GM23248 (cell line): ENCODE results near the gene VGF. TPM values are rescaled to one million over a fixed set of nuclear protein-coding genes. Genes with fewer than 3 reads are reported as not detected.

ENCODE experiments used
- DNase-seq: peaks from one replicate; pipeline ENCODE4 v3.0.0-alpha.2; 2015
- H2AFZ ChIP-seq: fragments of 200-600 bp; sonication (generic); 2 replicates; pipeline ENCODE4 v1.6.1; 2016; ENCODE audit warnings: antibody characterized with exemption
- H3F3A ChIP-seq: fragments of 200-600 bp; sonication (generic); 2 replicates; pipeline ENCODE4 v1.6.1; 2016; ENCODE audit warnings: mild to moderate bottlenecking, antibody characterized with exemption, mixed run types; ENCODE audit not compliant: insufficient read depth
- H3K27ac ChIP-seq: fragments of 200-600 bp; sonication (generic); 2 replicates; pipeline ENCODE4 v1.5.1; 2016; ENCODE audit warnings: mild to moderate bottlenecking
- H3K27me3 ChIP-seq: fragments of 200-600 bp; sonication (generic); replicated peaks from 2 replicates; pipeline ENCODE4 v1.6.1; 2016; ENCODE audit warnings: mild to moderate bottlenecking; ENCODE audit not compliant: insufficient read depth
- H3K36me3 ChIP-seq: fragments of 200-600 bp; sonication (generic); 2 replicates; pipeline ENCODE4 v1.6.1; 2016; ENCODE audit warnings: low read depth, mild to moderate bottlenecking
- H3K4me1 ChIP-seq: fragments of 200-600 bp; sonication (generic); 2 replicates; pipeline ENCODE4 v1.6.1; 2016; ENCODE audit warnings: mild to moderate bottlenecking; ENCODE audit not compliant: insufficient read depth
- H3K4me2 ChIP-seq: fragments of 200-600 bp; sonication (generic); one replicate; pipeline ENCODE4 v1.6.1; 2016; ENCODE audit warnings: mild to moderate bottlenecking; ENCODE audit not compliant: unreplicated experiment
- H3K4me3 ChIP-seq: fragments of 200-600 bp; sonication (generic); 2 replicates; pipeline ENCODE4 v1.5.1; 2016; ENCODE audit warnings: mild to moderate bottlenecking
- H3K79me2 ChIP-seq: fragments of 200-600 bp; sonication (generic); 2 replicates; pipeline ENCODE4 v1.6.1; 2016; ENCODE audit warnings: mild to moderate bottlenecking; ENCODE audit not compliant: insufficient read depth
- H3K9ac ChIP-seq: fragments of 200-600 bp; sonication (generic); 2 replicates; pipeline ENCODE4 v1.6.1; 2016; ENCODE audit warnings: mild to moderate bottlenecking
- H3K9me2 ChIP-seq: fragments of 200-600 bp; sonication (generic); 2 replicates; pipeline ENCODE4 v1.6.1; 2016; ENCODE audit warnings: mixed run types, mild to moderate bottlenecking, moderate library complexity; ENCODE audit not compliant: insufficient read depth
- H3K9me3 ChIP-seq: fragments of 200-600 bp; sonication (generic); one replicate; pipeline ENCODE4 v1.6.1; 2017; ENCODE audit warnings: low read depth
- H4K20me1 ChIP-seq: fragments of 200-600 bp; sonication (generic); 2 replicates; pipeline ENCODE4 v1.6.0; 2016; ENCODE audit not compliant: insufficient read depth
- EZH2 ChIP-seq: fragments of 200-600 bp; sonication (generic); IDR thresholded peaks from 2 replicates; pipeline ENCODE4 v1.6.1; 2018; ENCODE audit warnings: antibody characterized with exemption, mild to moderate bottlenecking; ENCODE audit not compliant: insufficient read depth, poor library complexity, severe bottlenecking
- EZH2phosphoT487 ChIP-seq: fragments of 200-600 bp; sonication (generic); IDR thresholded peaks from 2 replicates; pipeline ENCODE4 v1.6.1; 2018; ENCODE audit warnings: antibody characterized with exemption, moderate library complexity, mild to moderate bottlenecking, low read depth; ENCODE audit not compliant: insufficient read depth
- WGBS, 2 experiments: methylation state at CpG; one replicate each; pipeline ENCODE4 v1.1.6; 2015 to 2017; ENCODE audit warnings: low lambda C conversion rate in 2 of 2, low coverage in 1 of 2; ENCODE audit errors: missing lambda C conversion rate in 2 of 2; 5-methylcytosine and 5-hydroxymethylcytosine counted together
- in situ Hi-C: fragments of 300-500 bp; cut with MboI; formaldehyde crosslinking; loops from 2 replicates; pipeline ENCODE4 v1.15.0; 2020
- polyA plus RNA-seq: library from polyadenylated mRNA; unstranded; fragments of >200 nt; fragmentation: Nextera tagmentation; extraction: Ambion mirVana; gene quantifications from 2 replicates; pipeline ENCODE4 v1.2.1, GENCODE V29; 2016
- total RNA-seq: library from RNA; depleted of rRNA; stranded (reverse); fragments of >200 nt; shearing (Covaris generic); gene quantifications from 2 replicates; pipeline ENCODE4 v1.2.3, GENCODE V29; 2014

Gene VGF
- total and polyA plus RNA-seq, 2 experiments from 2014 or later, result not detected

DNA sequence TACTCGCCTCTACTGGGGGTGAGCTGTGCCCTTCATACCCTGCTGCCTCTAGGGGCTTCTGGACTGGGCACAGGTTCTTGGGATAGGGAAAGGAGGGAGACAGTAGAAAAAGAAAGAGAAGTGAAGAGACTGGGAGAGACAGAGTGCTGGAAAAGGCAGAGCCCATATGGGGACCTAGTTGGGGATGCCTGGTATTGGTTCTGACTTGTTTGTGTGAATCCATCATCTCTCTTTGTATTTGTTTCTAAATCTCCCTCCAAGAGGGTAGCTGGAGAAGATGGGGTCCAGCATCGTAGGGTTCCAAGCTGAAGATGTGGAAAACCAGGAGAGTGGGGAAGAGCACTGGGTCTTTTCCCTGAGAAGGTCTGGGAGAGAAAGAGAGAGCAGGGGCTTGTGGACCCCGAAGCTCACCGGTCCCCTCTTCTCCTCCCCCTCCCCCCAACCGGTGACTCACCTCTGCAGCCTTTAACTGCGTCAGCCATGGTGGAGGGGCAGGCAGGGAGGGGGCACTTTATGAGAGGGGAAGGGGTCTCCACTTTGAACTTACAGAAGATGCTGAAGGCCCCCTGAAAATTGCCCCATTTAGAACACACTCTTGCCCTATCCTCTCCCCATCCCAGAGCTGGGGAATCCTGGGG lies 3.2 kb upstream of the VGF start:
- in situ Hi-C loops, result no loop called here
- DNase-seq, result no peak
- Histone ChIP-seq H4K20me1 (no peaks in the 10 kb centered on the region), H2AFZ (no peak overlapping the region), H3K9me3 (no peaks in the 10 kb centered on the region), H3K4me3 (no peak overlapping the region), H3K9ac (no peak overlapping the region), H3K36me3 (no peaks in the 10 kb centered on the region), H3K4me2 (no peak overlapping the region), H3K27me3 (peaks cover 45% of the 10 kb centered on the region), H3F3A (peaks cover 9% of the 10 kb centered on the region; the same call in 1 of the 2 replicates), H3K79me2 (no peaks in the 10 kb centered on the region), H3K27ac (no peak overlapping the region), H3K9me2 (no peaks in the 10 kb centered on the region), H3K4me1 (0 out of 2 replicates have a peak, but pooled peaks cover 5% of the 10 kb centered on the region)
- 1 to 2% methylated on average over 6 of the region's 6 CpGs for WGBS, 2 experiments
- TF ChIP-seq EZH2 (no peak), EZH2phosphoT487 (no peak)

DNA sequence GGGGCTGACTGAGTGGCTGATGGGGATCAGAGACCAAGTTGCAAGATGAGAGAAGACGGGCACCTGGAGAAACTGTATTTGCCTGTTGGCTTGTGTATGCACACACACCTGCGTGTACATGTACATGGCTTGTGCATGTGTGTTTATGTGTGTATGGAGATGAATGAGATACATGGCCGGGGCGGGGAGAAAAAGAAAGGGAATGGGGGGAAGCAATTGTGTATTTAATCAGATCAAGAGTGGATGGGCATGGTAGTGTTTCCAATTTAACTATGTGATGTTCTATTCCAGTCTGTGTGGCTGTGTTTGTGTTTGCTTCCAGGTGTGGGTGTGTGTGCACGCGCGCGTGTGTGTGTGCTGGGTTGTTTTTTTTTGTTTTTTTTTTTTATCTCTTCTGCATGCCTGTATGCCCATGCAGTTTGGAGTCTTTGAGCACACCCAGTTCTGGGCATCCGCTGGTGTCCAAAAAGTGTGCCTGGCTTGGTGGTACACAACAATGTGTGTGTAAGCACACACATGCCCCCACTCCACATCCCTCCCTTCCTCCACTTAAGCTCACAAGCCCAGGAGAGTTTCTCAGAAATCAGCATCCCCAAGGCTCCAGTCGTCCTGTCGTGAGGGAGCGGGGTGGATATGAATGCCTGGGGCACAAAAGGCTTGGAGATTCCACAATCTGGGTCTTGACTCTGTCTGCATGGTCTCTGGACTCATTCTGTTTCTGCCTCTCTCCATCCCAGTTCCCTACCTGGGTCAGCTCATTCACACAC lies 2.5 kb upstream of the VGF start:
- no peak overlapping the region for H2AFZ ChIP-seq
- no peak overlapping the region for H3K27ac ChIP-seq
- H3K9me3 ChIP-seq, result no peaks in the 10 kb centered on the region
- 1 to 4% methylated on average over 12 of the region's 12 CpGs for WGBS, 2 experiments
- no peak overlapping the region for H3K4me3 ChIP-seq
- no peak for TF ChIP-seq EZH2phosphoT487
- TF ChIP-seq EZH2, result no peak
- H3K9me2 ChIP-seq, result no peaks in the 10 kb centered on the region
- no peaks in the 10 kb centered on the region for H4K20me1 ChIP-seq
- H3K36me3 ChIP-seq, result no peaks in the 10 kb centered on the region
- H3K4me2 ChIP-seq, result no peak overlapping the region
- no peaks in the 10 kb centered on the region for H3K79me2 ChIP-seq
- H3K27me3 ChIP-seq, result peaks cover 41% of the 10 kb centered on the region
- no peak for DNase-seq
- H3F3A ChIP-seq, result peaks cover 9% of the 10 kb centered on the region; the same call in 1 of the 2 replicates
- 0 out of 2 replicates have a peak, but pooled peaks cover 5% of the 10 kb centered on the region for H3K4me1 ChIP-seq
- H3K9ac ChIP-seq, result no peak overlapping the region
- in situ Hi-C loops, result no loop called here

DNA sequence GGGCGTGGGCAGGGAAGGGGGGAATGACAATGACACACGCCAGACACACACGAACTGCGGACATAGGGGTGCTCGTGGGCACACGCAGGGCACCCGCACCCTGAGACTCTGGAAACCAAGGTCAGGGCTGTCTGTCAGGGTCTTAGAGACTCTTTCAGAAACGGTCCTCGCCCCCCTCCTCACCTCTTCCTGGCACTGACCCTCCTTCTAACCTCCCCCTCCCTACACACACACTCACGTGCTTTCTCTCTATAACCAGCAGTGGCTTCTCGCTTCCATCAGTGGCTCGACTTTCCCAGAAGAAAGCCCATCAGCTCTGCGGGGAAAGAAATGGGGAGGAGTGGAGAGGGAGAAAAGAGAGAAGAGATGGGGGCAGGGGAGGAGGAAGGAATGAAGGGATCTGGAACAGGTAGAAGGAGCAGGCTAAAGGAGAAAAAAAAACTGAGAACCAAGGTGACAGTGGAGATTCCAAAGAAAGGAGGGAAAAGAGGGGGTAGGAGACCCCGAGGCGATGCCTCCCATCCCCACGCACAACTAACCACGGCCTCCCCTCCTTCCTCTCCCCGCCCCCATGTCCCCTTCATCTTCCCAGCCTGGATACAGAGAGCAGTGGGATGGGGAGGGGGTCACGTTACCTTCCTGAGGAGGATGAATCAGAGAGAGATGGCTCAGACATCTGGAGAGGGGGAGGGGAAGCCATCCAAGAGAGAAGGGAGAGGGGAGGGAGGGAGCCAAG lies 1.7 kb upstream of the VGF start:
- Histone ChIP-seq H3K4me2 (no peak overlapping the region), H3K9me2 (no peaks in the 10 kb centered on the region), H3K4me3 (no peak overlapping the region)

DNA sequence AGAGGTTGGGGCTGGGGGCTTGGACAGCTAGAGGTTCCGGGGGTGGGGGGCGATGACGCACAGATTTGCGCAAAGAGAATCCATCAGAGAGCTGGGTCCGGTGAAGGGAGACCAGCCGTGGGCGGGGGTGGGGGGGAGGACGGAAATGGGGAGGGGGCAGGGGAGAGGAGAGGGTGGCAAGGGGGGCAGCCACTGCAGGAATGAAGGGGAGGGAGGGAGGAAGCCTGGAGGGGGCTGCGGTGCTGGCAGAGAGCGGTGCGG lies 1.2 kb upstream of the VGF start:
- 2 to 5% methylated on average over 8 to 11 of the region's 11 CpGs for WGBS, 2 experiments
- H3K27ac ChIP-seq, result no peak overlapping the region
- no peak for DNase-seq

More for the DNA sequence above, 1.7 kb upstream of the VGF start:
- no peak overlapping the region for H2AFZ ChIP-seq
- no peaks in the 10 kb centered on the region for H3K79me2 ChIP-seq
- H3K27ac ChIP-seq, result no peak overlapping the region
- H3K4me1 ChIP-seq, result 0 out of 2 replicates have a peak, but pooled peaks cover 5% of the 10 kb centered on the region
- WGBS, 2 experiments, result 0 to 2% methylated on average over 8 to 19 of the region's 19 CpGs
- TF ChIP-seq EZH2phosphoT487, result no peak
- TF ChIP-seq EZH2, result no peak
- H4K20me1 ChIP-seq, result no peaks in the 10 kb centered on the region
- no peak overlapping the region for H3K9ac ChIP-seq
- H3F3A ChIP-seq, result peaks cover 10% of the 10 kb centered on the region; the same call in 1 of the 2 replicates
- in situ Hi-C loops, result no loop called here
- H3K36me3 ChIP-seq, result no peaks in the 10 kb centered on the region
- no peak for DNase-seq
- no peaks in the 10 kb centered on the region for H3K9me3 ChIP-seq
- peaks cover 33% of the 10 kb centered on the region for H3K27me3 ChIP-seq

More for the DNA sequence above, 1.2 kb upstream of the VGF start:
- Histone ChIP-seq H3K9me3 (no peaks in the 10 kb centered on the region), H2AFZ (no peak overlapping the region), H3K79me2 (no peaks in the 10 kb centered on the region), H3K4me1 (0 out of 2 replicates have a peak, but pooled peaks cover 5% of the 10 kb centered on the region), H3K4me3 (no peak overlapping the region), H3K9ac (no peak overlapping the region), H4K20me1 (no peaks in the 10 kb centered on the region), H3K27me3 (peaks cover 28% of the 10 kb centered on the region), H3F3A (peaks cover 13% of the 10 kb centered on the region; the same call in 1 of the 2 replicates), H3K36me3 (no peaks in the 10 kb centered on the region), H3K9me2 (no peaks in the 10 kb centered on the region), H3K4me2 (no peak overlapping the region)
- in situ Hi-C loops, result no loop called here
- TF ChIP-seq EZH2phosphoT487 (no peak), EZH2 (no peak)
